H1 (cell line): ENCODE data around the gene STX8.
"Not testable (repeated sequence)": the region's sequence is repeated elsewhere in the genome, so short reads cannot be mapped to it uniquely, and the experiment has no call there.

Experiments
- BRCA1 ChIP-seq: IDR thresholded peaks from 2 replicates; pipeline ENCODE4 v1.6.1; 2012; ENCODE audit warnings: low read depth, low read length, improper control_type of control experiment
- CTCF ChIP-seq, 3 experiments: IDR thresholded peaks; 1 replicate in 2 of 3; 2 replicates in 1 of 3; pipeline versions ENCODE4 v1.5.1 to v1.6.1; 2011; ENCODE audit warnings: low read length in 3 of 3, mild to moderate bottlenecking in 3 of 3, inconsistent platforms in 2 of 3, low read depth in 1 of 3, moderate library complexity in 1 of 3; ENCODE audit not compliant: insufficient read depth in 1 of 3; ENCODE audit errors: control extremely low read depth in 1 of 3
- EP300 ChIP-seq, 2 experiments: IDR thresholded peaks; 1 replicate in 1 of 2; 2 replicates in 1 of 2; pipeline ENCODE4 v1.6.1; 2011 to 2012; ENCODE audit warnings: low read depth in 2 of 2, low read length in 2 of 2, mild to moderate bottlenecking in 2 of 2, borderline replicate concordance in 1 of 2, inconsistent platforms in 1 of 2, moderate library complexity in 1 of 2
- POLR2A ChIP-seq, 2 experiments: IDR thresholded peaks; 1 replicate in 1 of 2; 2 replicates in 1 of 2; pipeline ENCODE4 v1.6.1; 2011; ENCODE audit warnings: low read depth in 2 of 2, low read length in 2 of 2, mild to moderate bottlenecking in 2 of 2; ENCODE audit errors: control extremely low read depth in 1 of 2
- RAD21 ChIP-seq, 2 experiments: IDR thresholded peaks in 1 of 2; conservative IDR thresholded peaks in 1 of 2; 2 replicates each; pipeline ENCODE4 v1.6.1; 2011; ENCODE audit warnings: low read depth in 2 of 2, low read length in 2 of 2, improper control_type of control experiment in 1 of 2, inconsistent platforms in 1 of 2, mild to moderate bottlenecking in 1 of 2, moderate library complexity in 1 of 2
- TAF1 ChIP-seq: IDR thresholded peaks from 2 replicates; pipeline ENCODE4 v1.6.1; 2011; ENCODE audit warnings: mild to moderate bottlenecking, low read depth, low read length
- ZNF274 ChIP-seq: IDR thresholded peaks from 2 replicates; pipeline ENCODE4 v1.7.0; 2012; ENCODE audit warnings: low read length, borderline replicate concordance; ENCODE audit errors: extremely low read depth

GRCh38 chr17:9355231-9355630, 220.4 kb downstream of the STX8 start:
- TF ChIP-seq EP300 (IDR thresholded peaks at IDR 0.05; ENCODE audit: borderline replicate concordance in 1 of 2, low read depth in 2 of 2, low read length in 2 of 2); POLR2A (IDR thresholded peaks at IDR 0.05; ENCODE audit: control extremely low read depth in 1 of 2, low read depth in 2 of 2, low read length in 2 of 2); RAD21 (IDR thresholded peaks at IDR 0.05 in 1 of 2, conservative IDR thresholded peaks at IDR 0.05 in 1 of 2; ENCODE audit: low read depth in 2 of 2, low read length in 2 of 2); TAF1; BRCA1; ZNF274; CTCF (IDR thresholded peaks at IDR 0.05; ENCODE audit: control extremely low read depth in 1 of 3, insufficient read depth in 1 of 3, low read depth in 1 of 3, low read length in 3 of 3): not testable (repeated sequence)
